Measurements from ENCODE around the gene SPRED2. TPM values are rescaled to one million over a fixed set of nuclear protein-coding genes. Genes with fewer than 3 reads are reported as not detected.

SPRED2 gene
- total and polyA plus RNA-seq, 10 donors: 3.5 to 26.4 (median 13.8) TPM

GRCh38 chr2:65393743-65394422, 38.5 kb downstream of the SPRED2 start:
- no peak for DNase-seq
- H3K36me3 ChIP-seq: no peaks in the 10 kb centered on the region
- TF ChIP-seq POLR2A (IDR thresholded peaks at IDR 0.05) (no peak), POLR2AphosphoS5 (IDR thresholded peaks at IDR 0.05) (no peak), CTCF (IDR thresholded peaks at IDR 0.05 in 8 of 11, conservative IDR thresholded peaks at IDR 0.05 in 3 of 11) (no peak)
- no peak overlapping the region for H3K27ac ChIP-seq
- peaks cover 0 to 71% (median 25%) of the 10 kb centered on the region in 6 donors for H3K4me1 ChIP-seq
- no peaks in the 10 kb centered on the region for H3K9me3 ChIP-seq
- intact Hi-C loops (cut with DNase I; ENCODE audit: low total_unique reads): no loop called here
- WGBS, 5 donors: 60 to 75% (median 70%) methylated on average over 3 of the region's 3 CpGs
- no peak overlapping the region for H3K4me3 ChIP-seq
- H3K27me3 ChIP-seq (replicated peaks in 1 of 7): no peaks in the 10 kb centered on the region

- H3K4me1 ChIP-seq: peaks cover 0 to 79% (median 27%) of the 10 kb centered on the region in 6 donors
- no peaks in the 10 kb centered on the region for H3K36me3 ChIP-seq
- 86 to 98% (median 92%) methylated on average over 3 of the region's 3 CpGs for WGBS, 5 donors
Observed at GRCh38 chr2:65393046-65393445, 39.4 kb downstream of the SPRED2 start.

GRCh38 chr2:65392609-65393008, 39.8 kb downstream of the SPRED2 start:
- Histone ChIP-seq H3K36me3 (no peaks in the 10 kb centered on the region), H3K27ac (no peak overlapping the region)
- WGBS, 5 donors: 85 to 97% (median 90%) methylated on average over 5 of the region's 5 CpGs

More at GRCh38 chr2:65393046-65393445, 39.4 kb downstream of the SPRED2 start:
- H3K27ac ChIP-seq: no peak overlapping the region
- H3K27me3 ChIP-seq (replicated peaks in 1 of 7): no peaks in the 10 kb centered on the region
- intact Hi-C loops (cut with DNase I; ENCODE audit: low total_unique reads): no loop called here
- no peak for DNase-seq
- H3K4me3 ChIP-seq: no peak overlapping the region
- no peak for TF ChIP-seq CTCF (IDR thresholded peaks at IDR 0.05 in 8 of 11, conservative IDR thresholded peaks at IDR 0.05 in 3 of 11)
- TF ChIP-seq POLR2A (IDR thresholded peaks at IDR 0.05): no peak
- TF ChIP-seq POLR2AphosphoS5 (IDR thresholded peaks at IDR 0.05): no peak
- no peaks in the 10 kb centered on the region for H3K9me3 ChIP-seq

More at GRCh38 chr2:65392609-65393008, 39.8 kb downstream of the SPRED2 start:
- peaks cover 0 to 81% (median 28%) of the 10 kb centered on the region in 6 donors for H3K4me1 ChIP-seq
- H3K9me3 ChIP-seq: no peaks in the 10 kb centered on the region
- TF ChIP-seq POLR2AphosphoS5 (IDR thresholded peaks at IDR 0.05): no peak
- TF ChIP-seq POLR2A (IDR thresholded peaks at IDR 0.05): no peak
- no peak for TF ChIP-seq CTCF (IDR thresholded peaks at IDR 0.05 in 8 of 11, conservative IDR thresholded peaks at IDR 0.05 in 3 of 11)
- intact Hi-C loops (cut with DNase I; ENCODE audit: low total_unique reads): no loop called here
- H3K27me3 ChIP-seq (replicated peaks in 1 of 7): no peaks in the 10 kb centered on the region
- H3K4me3 ChIP-seq: no peak overlapping the region
- DNase-seq: no peak

Measured in spleen (tissue), 11 donors.